Hippocampal formation (tissue), 2 donors: ENCODE data around the gene WNT1.

Experiments
- DNase-seq, 2 donors: peaks; one replicate each; lab custom pipeline; 2025; lab: John Stamatoyannopoulos, UW

WNT1 gene

GRCh38 chr12:48980953-48981756 is 3.0 kb downstream of the WNT1 start:
- DNase-seq = no peak

DNA sequence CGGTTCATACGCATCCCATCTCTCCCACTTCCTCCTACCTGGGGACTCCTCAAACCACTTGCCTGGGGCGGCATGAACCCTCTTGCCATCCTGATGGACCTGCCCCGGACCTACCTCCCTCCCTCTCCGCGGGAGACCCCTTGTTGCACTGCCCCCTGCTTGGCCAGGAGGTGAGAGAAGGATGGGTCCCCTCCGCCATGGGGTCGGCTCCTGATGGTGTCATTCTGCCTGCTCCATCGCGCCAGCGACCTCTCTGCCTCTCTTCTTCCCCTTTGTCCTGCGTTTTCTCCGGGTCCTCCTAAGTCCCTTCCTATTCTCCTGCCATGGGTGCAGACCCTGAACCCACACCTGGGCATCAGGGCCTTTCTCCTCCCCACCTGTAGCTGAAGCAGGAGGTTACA is 3.6 kb downstream of the WNT1 start:
- DNase-seq = no peak

DNA sequence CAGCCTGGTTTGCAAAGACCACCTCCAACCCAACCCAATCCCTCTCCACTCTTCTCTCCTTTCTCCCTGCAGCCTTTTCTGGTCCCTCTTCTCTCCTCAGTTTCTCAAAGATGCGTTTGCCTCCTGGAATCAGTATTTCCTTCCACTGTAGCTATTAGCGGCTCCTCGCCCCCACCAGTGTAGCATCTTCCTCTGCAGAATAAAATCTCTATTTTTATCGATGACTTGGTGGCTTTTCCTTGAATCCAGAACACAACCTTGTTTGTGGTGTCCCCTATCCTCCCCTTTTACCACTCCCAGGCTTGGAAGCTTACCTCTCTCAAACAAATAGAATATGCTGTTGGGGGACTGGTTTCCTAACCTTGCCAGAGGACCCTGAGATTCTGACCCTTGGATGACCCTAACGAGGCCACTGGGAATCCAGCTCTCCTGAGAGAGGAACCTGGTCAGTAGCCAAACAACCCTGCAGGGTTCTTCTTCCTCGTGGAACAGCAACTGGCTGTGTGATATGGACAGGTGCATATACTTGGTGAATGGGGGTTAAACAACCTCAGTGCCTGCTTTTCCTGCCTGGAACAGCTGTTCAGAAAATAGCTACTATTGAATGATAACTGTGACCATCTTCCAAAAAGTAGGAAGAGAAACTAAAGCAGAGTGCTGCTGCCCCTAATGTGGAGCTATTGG is 4.4 kb downstream of the WNT1 start:
- DNase-seq = no peak

- no peak for DNase-seq
Observed at GRCh38 chr12:48985475-48985897, 7.4 kb downstream of the WNT1 start.

GRCh38 chr12:48985901-48986300 is 7.8 kb downstream of the WNT1 start:
- no peak for DNase-seq

GRCh38 chr12:48986720-48987291 is 8.7 kb downstream of the WNT1 start:
- no peak for DNase-seq

DNA sequence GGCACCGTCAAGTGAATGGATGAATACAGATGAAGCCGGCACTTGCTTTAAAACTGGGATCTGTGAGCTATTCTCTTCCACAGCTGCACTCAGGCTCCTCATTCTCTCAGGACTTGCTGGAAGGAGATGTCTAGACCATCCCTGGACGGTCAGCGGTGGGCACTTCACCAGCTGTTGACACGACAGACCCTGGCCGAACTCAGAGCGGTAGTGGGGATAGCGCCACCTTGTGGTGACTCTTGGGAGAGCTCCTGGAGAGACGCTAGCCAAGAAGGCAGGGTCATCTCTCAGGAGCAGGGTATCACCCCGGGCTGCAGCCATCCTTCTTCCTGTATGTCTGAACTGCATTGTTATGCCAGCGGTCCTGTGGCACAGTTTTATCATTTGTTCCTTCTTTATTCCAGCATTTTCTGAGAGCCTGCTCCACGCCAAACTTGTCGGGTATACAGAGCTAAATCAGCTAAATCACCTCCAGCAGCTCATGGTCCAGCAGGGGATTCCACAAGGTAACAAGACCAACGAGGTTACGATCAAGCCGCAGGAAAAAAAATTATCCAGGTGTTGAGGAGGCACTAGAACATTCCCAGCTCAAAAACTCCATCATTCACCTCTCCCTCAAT is 10.0 kb downstream of the WNT1 start:
- peak in 1 of 2 donors; percentile 39 for DNase-seq

DNA sequence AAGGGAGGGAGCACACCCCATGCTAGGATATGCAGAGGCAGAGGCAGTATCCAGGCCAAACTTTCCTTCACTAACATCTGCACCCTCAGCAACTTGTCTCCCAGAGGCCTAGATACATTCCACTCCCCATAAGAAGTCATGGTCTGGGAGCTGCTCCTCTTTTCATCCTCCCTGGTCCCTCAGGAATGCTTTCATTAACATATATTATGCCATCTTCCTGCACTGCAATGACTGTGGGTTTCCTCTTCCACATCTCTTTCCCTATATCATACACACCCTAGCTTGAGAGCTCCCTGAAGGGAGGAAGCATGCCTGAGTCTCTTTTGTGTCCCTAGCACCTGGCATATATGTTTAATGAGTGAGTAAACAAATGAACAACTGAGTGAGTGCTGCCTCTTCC is 12.4 kb downstream of the WNT1 start:
- DNase-seq = no peak

GRCh38 chr12:48991247-48992050 is 13.3 kb downstream of the WNT1 start:
- DNase-seq = no peak

DNA sequence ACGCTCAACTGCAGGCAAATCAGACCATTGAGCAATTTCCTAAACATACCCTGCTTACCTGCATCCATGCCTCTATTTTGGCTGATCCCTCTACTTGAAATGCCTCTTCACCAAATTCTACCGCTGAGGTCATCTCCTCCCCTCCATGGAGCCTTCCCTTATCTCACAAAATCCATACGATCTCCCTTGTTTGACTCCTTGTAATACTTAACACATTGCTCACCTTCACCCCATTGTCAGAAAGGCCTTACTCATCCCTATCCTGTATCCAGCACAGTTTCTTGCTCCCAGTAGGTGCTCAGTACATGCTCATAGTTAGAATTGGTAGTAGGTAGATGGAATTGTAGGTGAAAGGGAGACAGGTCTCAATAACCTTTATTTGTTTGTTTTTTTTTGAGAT is 15.7 kb downstream of the WNT1 start:
- DNase-seq = no peak

DNA sequence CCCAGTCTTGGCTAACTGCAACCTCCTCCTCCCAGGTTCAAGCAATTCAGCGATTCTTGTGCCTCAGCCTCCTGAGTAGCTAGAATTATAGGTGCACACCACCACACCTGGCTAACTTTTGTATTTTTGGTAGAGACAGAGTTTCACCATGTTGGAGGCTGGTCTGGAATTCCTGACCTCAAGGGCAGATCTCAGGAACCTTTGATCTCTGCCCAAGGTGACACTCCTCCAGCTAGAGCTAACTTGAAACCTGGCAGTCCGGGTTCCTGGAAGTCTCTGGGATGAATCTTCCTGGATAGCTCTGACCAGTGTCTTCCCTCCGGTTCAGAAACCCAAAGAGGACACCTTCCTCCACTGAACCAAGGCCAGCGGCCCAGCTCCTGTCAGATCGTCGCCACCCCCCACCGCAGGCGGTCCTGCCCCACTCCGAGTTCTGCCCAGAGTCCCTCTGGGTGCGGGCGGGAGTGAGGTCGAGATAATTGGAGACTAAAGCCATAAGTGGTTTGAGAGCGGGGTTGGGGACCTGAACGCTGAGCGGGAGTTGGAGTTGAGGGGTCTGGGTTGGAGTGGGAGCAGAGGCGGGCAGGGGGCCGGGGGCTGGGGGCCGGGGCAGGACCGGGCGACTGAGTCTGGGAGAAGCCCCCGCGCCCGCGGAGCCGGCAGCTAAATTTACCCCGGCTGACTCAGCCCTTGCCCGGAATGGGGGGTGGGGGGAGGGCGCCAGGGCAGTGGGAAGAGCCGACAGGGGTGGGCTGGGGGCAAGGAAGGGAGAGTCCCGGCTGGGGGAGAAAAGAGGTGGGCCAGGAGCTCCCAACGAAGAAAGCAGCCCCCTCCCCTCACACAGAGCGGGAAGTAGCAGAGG is 16.3 kb downstream of the WNT1 start:
- DNase-seq = no peak

DNA sequence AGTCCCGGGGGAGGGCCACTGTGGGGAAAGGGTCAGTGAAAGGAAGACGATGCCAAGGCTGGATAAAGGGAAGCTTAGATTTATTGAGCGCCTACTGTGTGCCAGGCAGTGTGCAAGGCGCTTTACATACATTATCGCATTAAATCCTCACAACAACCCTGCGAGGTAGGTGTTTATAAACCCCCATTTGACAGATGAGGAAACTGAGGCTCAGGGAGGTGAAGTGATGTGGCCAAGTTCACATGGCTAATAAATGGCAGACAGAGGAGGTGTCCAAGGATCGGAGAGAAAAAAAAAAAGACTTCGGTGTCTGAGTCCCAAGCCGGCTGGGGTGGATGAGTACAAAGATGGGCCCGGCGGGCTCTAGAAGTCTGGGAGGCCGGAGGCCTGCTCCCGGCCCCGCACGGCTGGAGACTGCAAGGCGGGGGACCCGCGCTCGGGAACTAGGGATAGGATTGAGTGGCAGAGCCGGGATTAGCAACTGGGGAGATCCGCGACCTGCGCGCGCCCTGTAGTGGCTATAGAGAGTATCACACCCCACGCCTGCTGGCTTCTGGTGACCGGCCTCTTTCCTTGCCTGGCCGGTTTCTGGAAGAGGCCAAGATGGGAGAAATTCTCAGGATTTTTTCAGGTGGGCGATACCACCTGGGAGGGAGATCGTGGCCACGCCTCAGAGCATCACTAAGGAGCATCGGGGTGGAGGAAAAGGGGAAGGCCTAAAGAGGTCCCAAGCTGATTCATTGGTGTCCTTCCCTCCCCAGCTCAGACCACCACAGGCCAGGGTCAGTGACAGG is 17.2 kb downstream of the WNT1 start:
- DNase-seq = peak; percentile 47 to 78

GRCh38 chr12:48996794-48997718 is 18.9 kb downstream of the WNT1 start:
- peak; percentile 52 to 69 for DNase-seq

GRCh38 chr12:48997719-48998496 is 19.8 kb downstream of the WNT1 start:
- no peak for DNase-seq

- DNase-seq = no peak
Observed at GRCh38 chr12:48998497-48999353, 20.6 kb downstream of the WNT1 start.

GRCh38 chr12:48999371-49000131 is 21.4 kb downstream of the WNT1 start, which contains the start of gene DDN:
Gene DDN (minus strand): TSS chr12:48999375. CDS start chr12:48999287, 88 bp downstream.
- no peak for DNase-seq
